ENCODE data around the gene CCDC152.

CCDC152 gene

GRCh38 chr5:42781584-42781983 lies 25.0 kb downstream of the CCDC152 start:
- DNase-seq (ENCODE audit: low read depth): no peak

DNA sequence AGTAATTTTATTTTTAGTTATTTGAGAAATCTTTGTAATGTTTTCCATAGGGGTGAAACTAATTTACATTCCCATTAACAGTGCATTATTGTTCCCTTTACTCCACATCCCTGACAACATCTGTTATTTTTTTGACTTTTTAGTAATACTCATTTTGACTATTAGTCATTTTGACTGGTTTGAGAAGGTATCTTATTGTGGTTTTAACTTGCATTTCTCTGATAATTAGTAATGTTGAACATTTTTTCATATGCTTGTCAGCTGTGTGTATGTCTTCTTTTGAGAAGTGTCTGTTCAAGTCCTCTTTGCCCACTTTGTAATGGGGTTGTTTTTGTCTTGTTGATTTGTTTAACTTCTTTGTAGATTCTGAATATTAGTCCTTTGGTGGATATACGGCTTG lies 27.5 kb downstream of the CCDC152 start:
- no peak for DNase-seq (ENCODE audit: low read depth)

DNA sequence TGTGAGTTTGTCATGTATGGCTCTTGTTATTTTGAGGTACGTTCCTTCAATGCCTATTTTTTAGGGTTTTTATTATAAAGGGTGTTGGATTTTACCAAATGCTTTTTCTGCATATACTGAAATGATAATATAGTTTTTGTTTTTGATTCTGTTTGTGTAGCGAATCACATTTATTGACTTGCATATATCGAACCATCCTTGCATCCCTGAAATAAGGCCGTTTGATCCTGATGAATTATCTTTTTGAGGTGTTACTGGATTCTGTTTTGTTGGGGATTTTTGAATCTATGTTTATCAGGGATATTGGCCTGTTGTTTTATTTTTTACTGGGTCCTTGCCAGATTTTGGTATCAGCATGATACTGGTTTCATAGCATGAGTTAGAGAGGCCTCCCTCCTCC lies 29.1 kb downstream of the CCDC152 start:
- no peak for DNase-seq (ENCODE audit: low read depth)

- DNase-seq (ENCODE audit: low read depth): no peak
Observed at GRCh38 chr5:42787073-42787472, 30.5 kb downstream of the CCDC152 start.

DNA sequence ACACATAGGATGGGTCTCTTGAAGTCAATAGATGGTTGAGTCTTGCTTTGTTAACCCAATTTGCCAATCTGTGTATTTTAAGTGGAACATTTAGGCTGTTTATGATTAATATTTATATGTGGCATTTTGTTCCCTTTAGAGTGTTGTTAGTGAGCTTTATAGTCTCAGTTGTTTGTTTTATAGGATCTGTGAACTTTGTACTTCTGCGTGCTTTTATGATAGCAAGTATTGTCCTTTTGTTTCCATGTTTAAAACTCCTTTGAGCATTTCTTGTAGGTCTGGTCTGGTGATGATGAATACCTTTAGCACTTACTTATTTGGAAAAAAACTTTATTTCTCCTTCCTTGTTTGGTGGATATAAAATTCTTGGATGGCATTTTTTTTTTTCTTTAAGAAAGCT lies 31.2 kb downstream of the CCDC152 start:
- DNase-seq (ENCODE audit: low read depth): no peak

- no peak for DNase-seq (ENCODE audit: low read depth)
Observed at GRCh38 chr5:42791151-42791550, 34.5 kb downstream of the CCDC152 start.

GRCh38 chr5:42798284-42799240 lies 41.9 kb downstream of the CCDC152 start:
- no peak for DNase-seq (ENCODE audit: low read depth)

GRCh38 chr5:42799241-42799608 lies 42.6 kb downstream of the CCDC152 start:
- DNase-seq (ENCODE audit: low read depth): no peak

DNA sequence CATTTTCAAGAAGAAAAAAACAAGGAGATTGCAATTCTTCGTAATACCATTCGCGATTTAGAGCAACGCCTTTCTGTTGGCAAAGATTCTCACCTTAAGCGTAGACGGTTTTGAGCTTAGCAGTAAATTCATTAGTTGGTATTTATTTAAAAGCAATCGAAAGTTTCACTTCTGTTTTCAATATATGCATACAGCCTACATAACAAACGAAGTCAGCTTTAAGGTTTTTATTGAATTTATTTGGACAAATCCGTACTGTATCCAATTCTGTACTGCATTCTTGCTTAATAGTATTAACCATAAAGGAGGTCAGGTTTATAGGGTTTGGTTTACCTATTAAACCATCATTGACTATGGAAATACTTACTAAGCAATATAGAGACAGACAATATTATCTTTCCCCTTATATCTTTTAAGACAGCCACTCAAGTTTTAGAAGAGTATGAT lies 43.1 kb downstream of the CCDC152 start:
- DNase-seq (ENCODE audit: low read depth): no peak

DNA sequence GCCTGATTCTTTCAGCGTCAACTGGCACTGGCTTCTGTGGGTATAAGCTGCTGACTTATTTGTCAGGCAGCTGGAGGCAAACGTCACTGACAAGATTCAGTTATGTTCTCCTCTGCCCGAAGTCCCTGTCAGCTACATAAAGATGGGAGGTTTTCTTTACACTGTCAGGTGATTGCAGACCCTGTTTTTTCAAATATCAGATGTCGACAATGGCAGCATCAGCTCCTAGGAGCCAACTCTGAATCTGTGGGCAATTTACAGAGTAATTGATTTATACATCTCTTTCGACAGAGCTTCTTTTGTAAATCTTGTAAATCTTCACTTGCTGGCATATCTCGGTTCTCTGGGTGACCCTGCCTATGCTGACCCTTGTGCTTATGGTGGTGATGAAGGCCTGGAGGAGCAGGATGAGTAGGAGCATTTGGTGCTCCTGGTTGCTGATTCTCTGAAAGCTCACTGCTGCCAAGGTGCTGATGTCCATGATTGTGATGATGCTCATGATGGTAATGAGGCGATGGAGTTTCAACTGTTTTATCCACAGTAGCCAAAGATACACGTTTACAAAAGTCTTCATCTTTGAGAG lies 44.2 kb downstream of the CCDC152 start:
- no peak for DNase-seq (ENCODE audit: low read depth)

DNA sequence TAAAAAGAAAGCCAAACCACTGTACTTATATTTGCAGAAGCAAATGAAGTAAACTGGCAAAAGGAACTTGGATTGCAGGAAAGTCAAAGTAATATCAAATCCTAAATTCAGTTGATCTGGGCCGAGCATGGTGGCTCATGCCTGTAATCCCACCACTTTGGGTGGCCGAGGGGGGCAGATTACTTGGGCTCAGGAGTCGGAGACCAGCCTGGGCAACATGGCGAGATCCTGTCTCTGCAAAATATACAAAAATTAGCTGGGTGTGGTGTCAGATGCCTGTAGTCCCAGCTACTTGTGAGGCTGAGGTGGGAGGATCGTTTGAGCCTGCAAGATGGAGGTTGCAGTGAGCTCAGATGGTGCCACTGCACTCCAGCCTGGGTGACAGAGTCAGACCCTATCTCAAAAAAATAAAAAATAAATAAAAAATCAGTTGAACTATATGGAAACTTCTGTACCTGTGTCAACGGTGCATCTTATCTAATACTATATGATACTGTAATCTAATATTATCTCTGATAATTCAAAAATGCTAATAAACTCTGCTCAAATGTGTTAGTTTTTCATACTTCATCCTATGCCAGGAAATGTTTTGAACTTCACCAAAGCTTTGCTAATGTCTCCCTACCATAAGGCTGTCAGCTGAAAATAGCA lies 45.0 kb downstream of the CCDC152 start:
- DNase-seq (ENCODE audit: low read depth): no peak

GRCh38 chr5:42804717-42805339 lies 48.2 kb downstream of the CCDC152 start:
- no peak for DNase-seq (ENCODE audit: low read depth)

GRCh38 chr5:42806004-42806700 lies 49.5 kb downstream of the CCDC152 start:
- no peak for DNase-seq (ENCODE audit: low read depth)

DNA sequence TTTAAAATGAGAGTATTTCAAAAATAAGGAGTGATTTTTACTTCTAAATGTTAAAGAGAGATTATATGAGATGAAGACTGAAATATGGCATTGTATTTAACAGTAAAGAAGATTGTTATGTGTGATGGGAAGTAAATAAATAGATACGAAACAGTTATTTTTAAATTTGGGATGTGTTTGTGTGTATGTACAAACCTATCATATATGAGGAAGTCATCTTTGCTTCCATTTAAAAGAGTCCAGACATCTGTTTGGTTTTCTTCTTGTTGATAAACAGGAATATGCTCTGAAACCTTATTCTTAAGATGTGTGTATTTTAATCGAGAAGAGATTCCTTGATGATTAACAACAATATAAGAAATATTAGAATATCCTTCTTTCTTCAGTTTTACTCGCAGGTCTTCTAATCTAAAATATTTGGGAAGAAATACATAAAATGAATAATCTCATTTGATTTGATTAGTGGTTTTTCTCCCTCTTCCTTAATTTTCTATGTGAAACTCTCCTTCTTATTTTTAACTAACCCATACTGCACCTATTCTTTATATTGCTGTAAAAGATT lies 50.2 kb downstream of the CCDC152 start:
- no peak for DNase-seq (ENCODE audit: low read depth)

- no peak for DNase-seq (ENCODE audit: low read depth)
Observed at GRCh38 chr5:42807722-42808447, 51.3 kb downstream of the CCDC152 start.

DNA sequence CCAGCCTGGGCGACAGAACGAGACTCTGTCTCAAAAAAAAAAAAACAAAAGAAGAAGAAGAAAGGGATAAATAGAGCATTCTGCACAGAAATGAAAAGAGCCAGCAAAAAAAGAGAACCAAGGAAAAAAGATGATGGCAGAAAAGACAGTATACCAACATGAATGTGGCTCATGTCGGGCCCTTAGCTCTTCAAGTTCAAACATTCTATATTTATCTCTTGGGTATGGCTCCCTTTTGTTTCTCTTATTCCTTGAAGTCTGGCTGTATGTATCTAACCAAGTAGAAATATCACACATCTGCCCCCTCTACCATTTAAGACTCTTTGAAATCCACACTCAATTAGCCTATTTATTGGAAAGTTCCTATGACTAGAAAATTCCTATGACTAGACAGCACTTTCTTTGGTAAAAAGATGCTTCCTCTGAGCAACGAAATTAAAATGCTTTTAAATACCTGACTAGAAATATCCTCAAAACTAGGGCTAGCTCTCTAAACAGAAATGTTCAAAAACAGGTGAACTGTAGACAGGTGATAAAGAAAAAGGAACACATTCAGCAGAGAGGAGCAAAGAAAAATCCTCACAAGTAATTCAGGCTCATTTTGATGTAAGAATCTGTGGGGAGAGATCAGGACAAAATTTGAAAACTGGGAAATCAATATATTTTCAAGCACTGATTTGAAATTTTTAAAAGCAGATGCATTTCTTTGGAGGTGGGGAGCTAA lies 52.4 kb downstream of the CCDC152 start:
- DNase-seq (ENCODE audit: low read depth): no peak

- no peak for DNase-seq (ENCODE audit: low read depth)
Observed at GRCh38 chr5:42810834-42811590, 54.4 kb downstream of the CCDC152 start.

GRCh38 chr5:42811591-42812446 lies 55.2 kb downstream of the CCDC152 start, which contains the start of gene SELENOP:
TSS of gene SELENOP (minus strand) at chr5:42811892. CDS start at chr5:42808353, 3,539 bp downstream.
- no peak for DNase-seq (ENCODE audit: low read depth)
